ENCODE data around the gene LRP5.

- no peak for TF ChIP-seq CTCF (IDR thresholded peaks at IDR 0.05; ENCODE audit: low read depth, low read length)
- TF ChIP-seq POLR2A (IDR thresholded peaks at IDR 0.05; ENCODE audit: extremely low read depth, insufficient read length): no peak
- TF ChIP-seq MYC (IDR thresholded peaks at IDR 0.05; ENCODE audit: low read depth, low read length): no peak
Observed at GRCh38 chr11:68432874-68433273, 120.5 kb downstream of the LRP5 start.
